H1 (cell line): ENCODE measurements around the gene HMCN2. TPM values are rescaled to one million over a fixed set of nuclear protein-coding genes. Genes with fewer than 3 reads are reported as not detected.

Source experiments
- CTCF ChIA-PET: fragments of 300-600 bp; sonication (Branson Sonifier 250); formaldehyde crosslinking; loops from one replicate; lab custom pipeline; 2021; ENCODE audit not compliant: partially characterized antibody; lab: Charles Lee
- POLR2A ChIA-PET: fragments of 300-600 bp; sonication (Branson Sonifier 250); formaldehyde crosslinking; loops from one replicate; lab custom pipeline; 2021; ENCODE audit warnings: inconsistent platforms; ENCODE audit not compliant: partially characterized antibody; lab: Charles Lee
- DNase-seq, 2 experiments: peaks; one replicate each; pipeline versions ENCODE4 v3.0.0 to v3.0.0-alpha.2; 2010 to 2022; ENCODE audit warnings: low spot score in 2 of 2, low read depth in 1 of 2, mixed read lengths in 1 of 2
- FAIRE-seq: peaks from 2 replicates; lab custom pipeline; 2011; peaks lifted over from hg19 to GRCh38; lab: Jason Lieb, UNC
- H2AFZ ChIP-seq: 2 replicates; pipeline ENCODE4 v1.8.1; 2012; ENCODE audit warnings: low read length, inconsistent platforms
- H2AK5ac ChIP-seq: 2 replicates; pipeline ENCODE4 v1.6.1; 2013; ENCODE audit warnings: low read depth, low read length
- H2BK120ac ChIP-seq: replicated peaks from 2 replicates; pipeline ENCODE3; 2013; ENCODE audit warnings: low read depth, low read length, inconsistent platforms
- H2BK12ac ChIP-seq: 2 replicates; pipeline ENCODE4 v1.6.1; 2013; ENCODE audit warnings: low read depth, low read length
- H2BK15ac ChIP-seq: 2 replicates; pipeline ENCODE4 v1.6.1; 2013; ENCODE audit warnings: low read length
- H2BK20ac ChIP-seq: 2 replicates; pipeline ENCODE4 v1.6.1; 2013; ENCODE audit warnings: low read length
- H2BK5ac ChIP-seq: 2 replicates; pipeline ENCODE4 v1.6.1; 2013; ENCODE audit warnings: low read depth, low read length
- H3K14ac ChIP-seq: 2 replicates; pipeline ENCODE4 v1.6.1; 2013; ENCODE audit warnings: inconsistent platforms; ENCODE audit not compliant: insufficient read length
- H3K18ac ChIP-seq: 2 replicates; pipeline ENCODE4 v1.6.1; 2013; ENCODE audit warnings: low read length; ENCODE audit errors: extremely low read depth
- H3K23ac ChIP-seq: 2 replicates; pipeline ENCODE4 v1.6.1; 2013; ENCODE audit warnings: inconsistent platforms; ENCODE audit not compliant: insufficient read length
- H3K23me2 ChIP-seq: 2 replicates; pipeline ENCODE4 v1.6.1; 2013; ENCODE audit warnings: low read depth, low read length
- H3K27ac ChIP-seq: 2 replicates; pipeline ENCODE4 v1.6.1; 2011; ENCODE audit warnings: low read depth, low read length, inconsistent platforms
- H3K27me3 ChIP-seq, 4 experiments: replicated peaks in 1 of 4; 1 replicate in 1 of 4; 2 replicates in 3 of 4; pipeline versions ENCODE4 v1.6.1 to v1.8.1; 2011 to 2013; ENCODE audit warnings: low read length in 3 of 4, mild to moderate bottlenecking in 3 of 4, inconsistent platforms in 2 of 4, mixed read lengths in 2 of 4, moderate library complexity in 1 of 4; ENCODE audit not compliant: control insufficient read depth in 3 of 4, insufficient read depth in 3 of 4; ENCODE audit errors: extremely low read depth in 1 of 4
- H3K36me3 ChIP-seq, 4 experiments: 2 replicates each; pipeline versions ENCODE4 v1.6.1 to v1.8.1; 2011 to 2013; ENCODE audit warnings: mild to moderate bottlenecking in 4 of 4, low read length in 3 of 4, moderate library complexity in 2 of 4, control low read depth in 1 of 4, inconsistent platforms in 1 of 4; ENCODE audit not compliant: insufficient read depth in 4 of 4, control insufficient read depth in 2 of 4
- H3K4ac ChIP-seq: replicated peaks from 2 replicates; pipeline ENCODE3; 2013; ENCODE audit warnings: low read length, low read depth, mixed read lengths, inconsistent platforms; ENCODE audit not compliant: insufficient read length
- H3K4me1 ChIP-seq, 4 experiments: replicated peaks in 1 of 4; 1 replicate in 1 of 4; 2 replicates in 3 of 4; pipeline versions ENCODE4 v1.6.1 to v1.8.1; 2011 to 2013; ENCODE audit warnings: low read length in 3 of 4, inconsistent platforms in 2 of 4, mixed read lengths in 1 of 4; ENCODE audit not compliant: insufficient read depth in 4 of 4, control insufficient read depth in 3 of 4
- H3K4me2 ChIP-seq, 2 experiments: 2 replicates each; pipeline versions ENCODE4 v1.6.1 to v1.8.1; 2011 to 2013; ENCODE audit warnings: low read depth in 2 of 2, low read length in 2 of 2, control low read depth in 1 of 2, inconsistent platforms in 1 of 2, mild to moderate bottlenecking in 1 of 2; ENCODE audit not compliant: insufficient read depth in 1 of 2
- H3K4me3 ChIP-seq, 4 experiments: fragments of 200-600, 300-600 bp in 1 of 4; sonication (generic), shearing (Covaris generic), sonication (Bioruptor Twin) in 1 of 4; 2 replicates each; pipeline versions ENCODE4 v1.5.1 to v1.8.1; 2011 to 2016; ENCODE audit warnings: low read length in 4 of 4, low read depth in 3 of 4, control low read depth in 2 of 4, inconsistent platforms in 2 of 4, mild to moderate bottlenecking in 2 of 4, mixed read lengths in 1 of 4, moderate library complexity in 1 of 4; ENCODE audit not compliant: insufficient read depth in 2 of 4; ENCODE audit errors: extremely low read depth in 1 of 4
- H3K56ac ChIP-seq: replicated peaks from 2 replicates; pipeline ENCODE3; 2013; ENCODE audit warnings: low read depth, mild to moderate bottlenecking, mixed read lengths, low read length, inconsistent platforms; ENCODE audit not compliant: insufficient read length
- H3K79me1 ChIP-seq: 2 replicates; pipeline ENCODE4 v1.6.1; 2013; ENCODE audit warnings: low read depth, low read length, control low read depth
- H3K79me2 ChIP-seq, 2 experiments: 2 replicates each; pipeline versions ENCODE4 v1.6.1 to v1.8.1; 2012 to 2013; ENCODE audit warnings: low read length in 2 of 2, mild to moderate bottlenecking in 2 of 2, inconsistent platforms in 1 of 2; ENCODE audit not compliant: insufficient read depth in 2 of 2, control insufficient read depth in 1 of 2
- H3K9ac ChIP-seq, 4 experiments: replicated peaks in 1 of 4; 1 replicate in 1 of 4; 2 replicates in 3 of 4; pipeline versions ENCODE4 v1.6.1 to v1.8.1; 2011 to 2013; ENCODE audit warnings: low read depth in 3 of 4, low read length in 3 of 4, control low read depth in 2 of 4, mild to moderate bottlenecking in 2 of 4, moderate library complexity in 2 of 4, inconsistent platforms in 1 of 4; ENCODE audit errors: extremely low read depth in 1 of 4
- H3K9me3 ChIP-seq, 2 experiments: 2 replicates each; pipeline versions ENCODE4 v1.6.1 to v1.8.1; 2012 to 2013; ENCODE audit warnings: mild to moderate bottlenecking in 2 of 2, moderate library complexity in 2 of 2, control low read depth in 1 of 2, inconsistent platforms in 1 of 2, low read depth in 1 of 2, low read length in 1 of 2, mixed read lengths in 1 of 2; ENCODE audit not compliant: insufficient read depth in 2 of 2
- H4K20me1 ChIP-seq, 2 experiments: replicated peaks in 1 of 2; 2 replicates each; pipeline versions ENCODE3 to v1.8.1; 2011 to 2013; ENCODE audit warnings: inconsistent platforms in 2 of 2, low read length in 2 of 2, mild to moderate bottlenecking in 1 of 2; ENCODE audit not compliant: insufficient read depth in 2 of 2, control insufficient read depth in 1 of 2
- H4K5ac ChIP-seq: 2 replicates; pipeline ENCODE4 v1.6.1; 2013; ENCODE audit warnings: low read length, low read depth, mixed read lengths, inconsistent platforms; ENCODE audit not compliant: insufficient read length
- H4K8ac ChIP-seq: 2 replicates; pipeline ENCODE4 v1.8.0; 2013; ENCODE audit warnings: mild to moderate bottlenecking, moderate library complexity, low read length, inconsistent platforms; ENCODE audit not compliant: insufficient read depth; ENCODE audit errors: extremely low read depth
- H4K91ac ChIP-seq: replicated peaks from 2 replicates; pipeline ENCODE3; 2013; ENCODE audit warnings: low read length, mixed read lengths, inconsistent platforms; ENCODE audit not compliant: insufficient read length
- CHD1 ChIP-seq: IDR thresholded peaks from 2 replicates; pipeline ENCODE4 v1.6.1; 2012; ENCODE audit warnings: low read depth, low read length, improper control_type of control experiment
- MAX ChIP-seq: IDR thresholded peaks from 2 replicates; pipeline ENCODE4 v1.6.1; 2012; ENCODE audit warnings: inconsistent platforms
- SUZ12 ChIP-seq: fragments of 200-600 bp; sonication (generic); IDR thresholded peaks from 2 replicates; pipeline ENCODE4 v1.6.1; 2012; ENCODE audit warnings: mild to moderate bottlenecking, inconsistent platforms, low read length, moderate library complexity, mixed read lengths
- WGBS, 2 experiments: shearing (Covaris generic) in 1 of 2; methylation state at CpG; one replicate each; pipeline versions ENCODE4 v1.1.6 to v1.1.7; 2013 to 2015; ENCODE audit warnings: low lambda C conversion rate in 2 of 2, mixed read lengths in 2 of 2, inconsistent platforms in 1 of 2, low coverage in 1 of 2, missing lambda C conversion rate in 1 of 2; ENCODE audit not compliant: insufficient replicate concordance in 2 of 2, insufficient coverage in 1 of 2, insufficient read length in 1 of 2; ENCODE audit errors: extremely low coverage in 1 of 2, missing lambda C conversion rate in 1 of 2; 5-methylcytosine and 5-hydroxymethylcytosine counted together
- polyA plus RNA-seq, 7 experiments: library from polyadenylated mRNA; depleted of rRNA in 3 of 7; stranded (reverse) in 5 of 7; unstranded in 2 of 7; fragments of >200 nt in 5 of 7; fragments of 200-250 nt in 2 of 7; gene quantifications; 1 replicate in 5 of 7; 2 replicates in 1 of 7; 4 replicates in 1 of 7; pipeline versions ENCODE4 v1.2.1 to v1.2.3, GENCODE V29; 2011 to 2013; ENCODE audit warnings: missing spikeins in 2 of 7, mixed read lengths in 2 of 7
- total RNA-seq: library from RNA; stranded (reverse); fragmentation: NEBNext Ultra II Directional; extraction: Animal tissue kit (Norgen Biotek cat#: 25700); gene quantifications from 2 replicates; pipeline ENCODE4 v1.2.1, GENCODE V29; 2021

Gene HMCN2
- total and polyA plus RNA-seq, 2 of the 8 experiments (the other 6 are each of a cell fraction or from before 2014, with no cell fraction given), result 5.0 to 9.1 TPM

DNA sequence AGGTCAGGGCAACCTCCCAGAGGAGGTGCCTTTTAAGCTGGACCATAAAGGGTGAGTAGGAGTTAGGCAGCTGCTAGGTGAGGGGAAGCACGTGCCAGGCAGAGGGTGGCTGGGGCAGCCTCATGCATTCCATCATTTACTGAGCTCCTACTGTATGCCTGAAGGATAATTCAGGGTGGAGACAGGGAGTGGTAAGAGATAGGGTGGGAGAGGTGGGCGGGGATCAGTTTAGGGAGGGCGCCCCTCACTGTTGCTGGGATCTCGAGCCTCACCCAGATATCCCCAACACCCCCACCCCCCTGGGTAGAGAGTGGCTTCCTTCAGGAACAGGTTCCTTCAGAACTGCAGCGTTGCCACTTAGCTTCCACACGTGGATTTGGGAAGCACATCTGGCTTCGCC is 104.7 kb downstream of the HMCN2 start:
- Histone ChIP-seq H3K79me2 (no peaks in the 10 kb centered on the region), H4K91ac (no peak overlapping the region), H2BK15ac (no peak overlapping the region), H2BK20ac (no peak overlapping the region), H3K9me3 (no peaks in the 10 kb centered on the region), H3K79me1 (no peaks in the 10 kb centered on the region), H3K4ac (no peak overlapping the region), H4K5ac (no peak overlapping the region), H3K9ac (no peak overlapping the region), H3K4me3 (no peak overlapping the region), H3K23me2 (peaks cover 8% of the 10 kb centered on the region; the same call in 1 of the 2 replicates), H3K27me3 (no peaks in the 10 kb centered on the region), H2BK12ac (no peak overlapping the region), H3K27ac (no peak overlapping the region), H4K8ac (no peak overlapping the region), H3K4me2 (no peak overlapping the region), H3K4me1 (peaks cover 0 to 3% (median 0%) of the 10 kb centered on the region in 4 experiments; a peak in 2 of 7 replicates), H3K56ac (no peak overlapping the region), H2BK5ac (no peak overlapping the region), H2BK120ac (no peak overlapping the region), H4K20me1 (peaks cover 0 to 3% of the 10 kb centered on the region in 2 experiments), H3K23ac (no peak overlapping the region), H3K18ac (no peak overlapping the region), H3K36me3 (0 out of 8 replicates have a peak, but pooled peaks cover 0 to 5% (median 0%) of the 10 kb centered on the region in 4 experiments), H2AK5ac (no peak overlapping the region), H2AFZ (no peak overlapping the region), H3K14ac (no peak overlapping the region)
- no peak for DNase-seq
- no peak for TF ChIP-seq CHD1
- no peak for TF ChIP-seq SUZ12
- no peak for TF ChIP-seq MAX
- CTCF ChIA-PET, result interaction anchor here (0.8 to 2.0 kb wide), 8 partner anchors 11 to 88 kb away, joined by 3 to 7 read pairs (median 3); no protein-coding TSS in a partner anchor
- 89% methylated on average over 4 of the region's 7 CpGs; no CpG with 5 or more reads in 1 of the 2 experiments for WGBS, 2 experiments
- POLR2A ChIA-PET, result interaction anchor here (1.1 to 2.3 kb wide), 3 partner anchors 9 to 17 kb away, joined by 3 to 6 read pairs (median 4); no protein-coding TSS in a partner anchor
- no peak for FAIRE-seq
